ENCODE measurements around the gene INPP5F. TPM values are rescaled to one million over a fixed set of nuclear protein-coding genes. Genes with fewer than 3 reads are reported as not detected.
A peak's percentile ranks its signal among the peaks of the same experiment; 100 is the strongest.

The INPP5F gene
- total RNA-seq, 5 donors from 2014 or later (not counting 1 experiment from before 2014, with no cell fraction given): 7.3 to 13.7 (median 9.8) TPM

GRCh38 chr10:119691726-119692125, 34.1 kb upstream of the INPP5F start:
- Histone ChIP-seq H3K36me3 (ENCODE audit: control insufficient read depth in 2 of 2, extremely low read depth in 1 of 2, insufficient read depth in 1 of 2, low read length in 1 of 2) (no peaks in the 10 kb centered on the region), H3K27me3 (replicated peaks in 1 of 2; ENCODE audit: control insufficient read depth in 2 of 2, extremely low read depth in 1 of 2, insufficient read depth in 2 of 2, low read length in 1 of 2) (peaks cover 0 to 8% of the 10 kb centered on the region in 2 experiments), H3K4me1 (ENCODE audit: control insufficient read depth in 1 of 2, extremely low read depth in 1 of 2, insufficient read depth in 2 of 2, low read length in 2 of 2) (peaks cover 0 to 17% of the 10 kb centered on the region in 2 experiments), H3K27ac (ENCODE audit: low read length) (no peak overlapping the region), H3K4me3 (ENCODE audit: control insufficient read depth in 1 of 2, extremely low read depth in 1 of 2, low read length in 1 of 2) (no peak overlapping the region), H3K9me3 (no peaks in the 10 kb centered on the region)
- peaks cover 0 to 17% (median 11%) of the 10 kb centered on the region in 3 donors for H3K4me1 Mint-ChIP-seq
- H3K9me3 Mint-ChIP-seq: no peaks in the 10 kb centered on the region
- 100% methylated on average over 1 of the region's 3 CpGs for WGBS (ENCODE audit: insufficient coverage)
- no peak overlapping the region for H3K27ac Mint-ChIP-seq
- H3K36me3 Mint-ChIP-seq: no peaks in the 10 kb centered on the region
- POLR2A ChIA-PET: no interaction called here
- ATAC-seq (replicated peaks in 1 of 4) (no peak), DNase-seq (no peak)
- H3K27me3 Mint-ChIP-seq: no peaks in the 10 kb centered on the region
- CTCF ChIA-PET: no interaction called here
- H3K4me3 Mint-ChIP-seq: no peak overlapping the region

DNA sequence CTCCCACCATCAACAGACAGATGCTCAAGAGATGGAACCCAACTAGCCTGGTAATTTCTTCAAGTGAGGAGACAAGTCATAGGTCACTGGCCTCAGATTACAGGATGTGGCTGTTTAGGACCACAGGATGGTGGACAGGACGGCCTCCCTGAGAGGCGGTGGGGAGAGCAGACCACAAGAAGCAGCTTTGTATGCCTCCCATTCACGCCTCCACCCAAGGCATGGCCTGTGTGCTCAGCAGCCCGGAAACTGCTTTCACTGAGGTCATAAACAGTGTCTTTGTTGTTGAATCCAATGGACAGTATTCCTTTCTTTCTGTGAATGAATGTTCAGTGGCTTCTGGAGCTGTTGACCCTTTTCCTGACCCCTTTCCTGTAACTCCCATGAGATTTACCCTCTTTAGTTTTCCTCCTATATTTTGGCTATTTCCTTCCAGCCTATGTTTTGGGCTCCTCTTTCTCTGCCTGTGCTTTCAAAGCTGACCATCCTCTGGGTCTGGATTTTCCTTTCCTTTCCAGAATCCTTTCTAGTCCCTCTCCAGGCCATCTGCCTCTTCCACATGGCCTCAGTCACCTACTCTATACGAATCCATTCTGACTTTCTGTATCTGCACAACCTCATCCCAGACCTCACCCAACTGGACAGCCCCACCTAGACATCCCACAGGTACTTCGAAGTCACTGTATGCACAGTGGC, 32.4 kb upstream of the INPP5F start:
- 74% methylated on average over 5 of the region's 6 CpGs for WGBS (ENCODE audit: insufficient coverage)
- no peaks in the 10 kb centered on the region for H3K9me3 Mint-ChIP-seq
- Histone ChIP-seq H3K4me3 (ENCODE audit: control insufficient read depth in 1 of 2, extremely low read depth in 1 of 2, low read length in 1 of 2) (no peak overlapping the region), H3K27ac (ENCODE audit: low read length) (no peak overlapping the region), H3K9me3 (no peaks in the 10 kb centered on the region), H3K4me1 (ENCODE audit: control insufficient read depth in 1 of 2, extremely low read depth in 1 of 2, insufficient read depth in 2 of 2, low read length in 2 of 2) (peaks cover 0 to 14% of the 10 kb centered on the region in 2 experiments), H3K27me3 (replicated peaks in 1 of 2; ENCODE audit: control insufficient read depth in 2 of 2, extremely low read depth in 1 of 2, insufficient read depth in 2 of 2, low read length in 1 of 2) (peaks cover 0 to 10% of the 10 kb centered on the region in 2 experiments), H3K36me3 (ENCODE audit: control insufficient read depth in 2 of 2, extremely low read depth in 1 of 2, insufficient read depth in 1 of 2, low read length in 1 of 2) (no peaks in the 10 kb centered on the region)
- no peaks in the 10 kb centered on the region for H3K27me3 Mint-ChIP-seq
- no peak overlapping the region for H3K27ac Mint-ChIP-seq
- ChIA-PET POLR2A (no interaction called here), CTCF (interaction anchor here in 1 of 2 donors (0.6 to 0.7 kb wide), 2 partner anchors 8 to 12 kb away, joined by 4 to 10 read pairs; no protein-coding TSS in a partner anchor)
- H3K4me3 Mint-ChIP-seq: no peak overlapping the region
- H3K4me1 Mint-ChIP-seq: peaks cover 0 to 7% (median 0%) of the 10 kb centered on the region in 3 donors
- no peaks in the 10 kb centered on the region for H3K36me3 Mint-ChIP-seq
- DNase-seq (no peak), ATAC-seq (replicated peaks in 1 of 4) (peak in 1 of 4 experiments; percentile 26)

DNA sequence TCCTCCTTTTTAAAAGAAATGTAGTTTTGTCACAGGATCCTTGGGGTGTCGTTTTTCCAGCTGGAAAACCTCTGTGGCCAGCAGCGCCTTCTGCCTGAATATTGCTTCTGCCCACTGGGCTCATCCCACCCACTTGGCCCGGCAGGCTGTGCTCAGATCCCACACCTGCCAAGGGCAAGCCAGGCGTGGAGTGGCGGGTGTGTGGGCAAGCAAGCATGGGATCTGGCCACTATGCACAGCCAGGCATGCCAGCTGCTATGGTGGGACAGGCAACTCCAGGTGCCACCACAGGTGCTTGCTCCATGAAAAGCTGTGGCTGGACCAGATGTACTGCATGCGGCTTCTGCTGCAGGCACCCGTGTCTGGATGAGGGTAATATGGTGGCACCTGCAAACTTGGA, 31.2 kb upstream of the INPP5F start:
- H3K36me3 Mint-ChIP-seq: no peaks in the 10 kb centered on the region
- no peak for ATAC-seq (replicated peaks in 1 of 4)
- CTCF ChIA-PET: no interaction called here

DNA sequence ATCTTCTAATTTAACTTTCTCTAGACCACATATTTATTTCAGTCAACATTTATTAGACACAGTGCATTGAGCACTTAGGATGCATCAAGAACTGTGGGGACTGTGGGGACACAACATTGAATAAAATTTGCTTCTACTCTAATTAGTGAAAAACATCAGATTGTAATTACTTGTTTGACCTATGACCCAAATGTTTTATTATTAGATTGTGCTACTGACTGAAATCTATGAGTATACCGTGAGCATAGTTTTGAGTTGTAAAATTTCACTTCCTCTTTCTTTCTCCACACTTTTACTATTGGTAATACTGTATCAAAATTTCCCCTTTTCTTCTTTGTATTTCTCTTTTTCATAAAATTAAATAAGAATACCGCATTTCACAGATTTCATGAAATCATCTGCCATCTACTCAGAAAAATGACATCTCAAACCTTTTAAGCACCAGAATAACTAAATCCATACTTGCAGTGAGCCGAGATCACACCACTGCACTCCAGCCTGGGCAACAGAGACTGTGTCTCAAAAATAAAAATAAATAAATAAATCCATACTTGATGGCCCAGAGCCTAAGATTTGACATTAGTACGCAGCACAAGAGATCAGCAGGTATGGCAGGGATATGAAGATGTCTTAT, 25.4 kb upstream of the INPP5F start:
- no peaks in the 10 kb centered on the region for H3K36me3 Mint-ChIP-seq
- H3K4me3 ChIP-seq (ENCODE audit: control insufficient read depth in 1 of 2, extremely low read depth in 1 of 2, low read length in 1 of 2): no peak overlapping the region
- peaks cover 10 to 28% (median 14%) of the 10 kb centered on the region in 3 donors for H3K4me1 Mint-ChIP-seq
- DNase-seq (no peak), ATAC-seq (replicated peaks in 1 of 4) (no peak)
- H3K4me1 ChIP-seq (ENCODE audit: control insufficient read depth in 1 of 2, extremely low read depth in 1 of 2, insufficient read depth in 2 of 2, low read length in 2 of 2): peaks cover 0 to 4% of the 10 kb centered on the region in 2 experiments
- no peaks in the 10 kb centered on the region for H3K9me3 Mint-ChIP-seq
- H3K27me3 Mint-ChIP-seq: peaks cover 0 to 3% of the 10 kb centered on the region in 2 donors
- POLR2A ChIA-PET: interaction anchor here in 1 of 2 donors (0.6 kb wide), 1 partner anchor 165 kb away, joined by 3 read pairs; no protein-coding TSS in a partner anchor
- H3K36me3 ChIP-seq (ENCODE audit: control insufficient read depth in 2 of 2, extremely low read depth in 1 of 2, insufficient read depth in 1 of 2, low read length in 1 of 2): no peaks in the 10 kb centered on the region
- 72% methylated on average over 2 of the region's 4 CpGs for WGBS (ENCODE audit: insufficient coverage)
- H3K27ac ChIP-seq (ENCODE audit: low read length): no peak overlapping the region
- H3K27me3 ChIP-seq (replicated peaks in 1 of 2; ENCODE audit: control insufficient read depth in 2 of 2, extremely low read depth in 1 of 2, insufficient read depth in 2 of 2, low read length in 1 of 2): peaks cover 0 to 5% of the 10 kb centered on the region in 2 experiments
- H3K9me3 ChIP-seq: no peaks in the 10 kb centered on the region
- H3K4me3 Mint-ChIP-seq: no peak overlapping the region
- CTCF ChIA-PET: interaction anchor here in 1 of 2 donors (1.1 kb wide), 1 partner anchor 37 kb away, joined by 3 read pairs; no protein-coding TSS in a partner anchor
- no peak overlapping the region for H3K27ac Mint-ChIP-seq

More for the DNA sequence above, 31.2 kb upstream of the INPP5F start:
- no peaks in the 10 kb centered on the region for H3K9me3 ChIP-seq
- peaks cover 0 to 14% of the 10 kb centered on the region in 2 experiments for H3K4me1 ChIP-seq (ENCODE audit: control insufficient read depth in 1 of 2, extremely low read depth in 1 of 2, insufficient read depth in 2 of 2, low read length in 2 of 2)
- no peak overlapping the region for H3K4me3 ChIP-seq (ENCODE audit: control insufficient read depth in 1 of 2, extremely low read depth in 1 of 2, low read length in 1 of 2)
- no peak for DNase-seq
- no peak overlapping the region for H3K27ac ChIP-seq (ENCODE audit: low read length)
- POLR2A ChIA-PET: interaction anchor here in 1 of 2 donors (0.5 kb wide), 1 partner anchor 33 kb away, joined by 3 read pairs; no protein-coding TSS in a partner anchor
- 94% methylated on average over 7 of the region's 7 CpGs for WGBS (ENCODE audit: insufficient coverage)
- H3K27me3 ChIP-seq (replicated peaks in 1 of 2; ENCODE audit: control insufficient read depth in 2 of 2, extremely low read depth in 1 of 2, insufficient read depth in 2 of 2, low read length in 1 of 2): peaks cover 0 to 13% of the 10 kb centered on the region in 2 experiments
- no peak overlapping the region for H3K27ac Mint-ChIP-seq
- H3K27me3 Mint-ChIP-seq: no peaks in the 10 kb centered on the region
- H3K4me3 Mint-ChIP-seq: no peak overlapping the region
- peaks cover 0 to 7% (median 0%) of the 10 kb centered on the region in 3 donors for H3K4me1 Mint-ChIP-seq
- H3K9me3 Mint-ChIP-seq: no peaks in the 10 kb centered on the region
- H3K36me3 ChIP-seq (ENCODE audit: control insufficient read depth in 2 of 2, extremely low read depth in 1 of 2, insufficient read depth in 1 of 2, low read length in 1 of 2): no peaks in the 10 kb centered on the region

GRCh38 chr10:119701861-119702260, 24.0 kb upstream of the INPP5F start:
- no peak for DNase-seq

GRCh38 chr10:119702583-119702982, 23.3 kb upstream of the INPP5F start:
- Histone ChIP-seq H3K27me3 (replicated peaks in 1 of 2; ENCODE audit: control insufficient read depth in 2 of 2, extremely low read depth in 1 of 2, insufficient read depth in 2 of 2, low read length in 1 of 2) (peaks cover 0 to 5% of the 10 kb centered on the region in 2 experiments), H3K9me3 (no peaks in the 10 kb centered on the region), H3K4me3 (ENCODE audit: control insufficient read depth in 1 of 2, extremely low read depth in 1 of 2, low read length in 1 of 2) (no peak overlapping the region), H3K36me3 (ENCODE audit: control insufficient read depth in 2 of 2, extremely low read depth in 1 of 2, insufficient read depth in 1 of 2, low read length in 1 of 2) (no peaks in the 10 kb centered on the region), H3K4me1 (ENCODE audit: control insufficient read depth in 1 of 2, extremely low read depth in 1 of 2, insufficient read depth in 2 of 2, low read length in 2 of 2) (peaks cover 0 to 7% of the 10 kb centered on the region in 2 experiments), H3K27ac (ENCODE audit: low read length) (no peak overlapping the region)
- CTCF ChIA-PET: interaction anchor here in 1 of 2 donors (0.6 kb wide), 1 partner anchor 13 kb away, joined by 7 read pairs; no protein-coding TSS in a partner anchor
- WGBS (ENCODE audit: insufficient coverage): 10% methylated on average over 1 of the region's 2 CpGs
- POLR2A ChIA-PET: no interaction called here
- H3K27ac Mint-ChIP-seq: peak overlapping the region in 1 of 2 donors; percentile 54
- H3K36me3 Mint-ChIP-seq: peaks cover 13% of the 10 kb centered on the region
- peaks cover 9 to 17% (median 13%) of the 10 kb centered on the region in 3 donors for H3K9me3 Mint-ChIP-seq
- ATAC-seq (replicated peaks in 1 of 4) (no peak), DNase-seq (no peak)
- H3K27me3 Mint-ChIP-seq: peaks cover 0 to 3% of the 10 kb centered on the region in 2 donors
- H3K4me1 Mint-ChIP-seq: peaks cover 10 to 36% (median 14%) of the 10 kb centered on the region in 3 donors
- no peak overlapping the region for H3K4me3 Mint-ChIP-seq

More at GRCh38 chr10:119701861-119702260, 24.0 kb upstream of the INPP5F start:
- ChIA-PET CTCF (no interaction called here), POLR2A (no interaction called here)
- Histone ChIP-seq H3K4me1 (ENCODE audit: control insufficient read depth in 1 of 2, extremely low read depth in 1 of 2, insufficient read depth in 2 of 2, low read length in 2 of 2) (peaks cover 0 to 7% of the 10 kb centered on the region in 2 experiments), H3K36me3 (ENCODE audit: control insufficient read depth in 2 of 2, extremely low read depth in 1 of 2, insufficient read depth in 1 of 2, low read length in 1 of 2) (no peaks in the 10 kb centered on the region), H3K4me3 (ENCODE audit: control insufficient read depth in 1 of 2, extremely low read depth in 1 of 2, low read length in 1 of 2) (no peak overlapping the region), H3K27ac (ENCODE audit: low read length) (no peak overlapping the region), H3K27me3 (replicated peaks in 1 of 2; ENCODE audit: control insufficient read depth in 2 of 2, extremely low read depth in 1 of 2, insufficient read depth in 2 of 2, low read length in 1 of 2) (peaks cover 0 to 5% of the 10 kb centered on the region in 2 experiments), H3K9me3 (no peaks in the 10 kb centered on the region)
- Mint-ChIP-seq H3K36me3 (peaks cover 8% of the 10 kb centered on the region), H3K4me1 (peaks cover 10 to 35% (median 14%) of the 10 kb centered on the region in 3 donors), H3K27me3 (peaks cover 0 to 3% of the 10 kb centered on the region in 2 donors), H3K9me3 (peaks cover 8 to 9% (median 8%) of the 10 kb centered on the region in 3 donors), H3K4me3 (no peak overlapping the region), H3K27ac (no peak overlapping the region)
- 100% methylated on average over 1 of the region's 7 CpGs for WGBS (ENCODE audit: insufficient coverage)
- ATAC-seq (replicated peaks in 1 of 4): no peak

Data from T-cell (primary cell).